Spinal cord (tissue), 10 donors: ENCODE measurements around the gene TMEM255A. TPM values are rescaled to one million over a fixed set of nuclear protein-coding genes. Genes with fewer than 3 reads are reported as not detected.
A peak's percentile ranks its signal among the peaks of the same experiment; 100 is the strongest.

Experiments
- DNase-seq, 6 donors: peaks; one replicate each; pipeline versions ENCODE4 v3.0.0 to v3.0.0-alpha.2; 2013 to 2015; ENCODE audit warnings: low spot score in 6 of 6, low read depth in 4 of 6
- H3K27ac ChIP-seq: one replicate; pipeline ENCODE4 v1.5.1; 2013; ENCODE audit warnings: low read depth, low read length, control low read depth
- H3K27me3 ChIP-seq: one replicate; pipeline ENCODE4 v1.6.1; 2013; ENCODE audit warnings: low read length; ENCODE audit not compliant: control insufficient read depth, insufficient read depth
- H3K36me3 ChIP-seq: one replicate; pipeline ENCODE4 v1.6.1; 2013; ENCODE audit warnings: low read length; ENCODE audit not compliant: control insufficient read depth, insufficient read depth
- H3K4me1 ChIP-seq: one replicate; pipeline ENCODE4 v1.6.1; 2013; ENCODE audit warnings: low read length; ENCODE audit not compliant: control insufficient read depth, insufficient read depth
- H3K4me3 ChIP-seq: one replicate; pipeline ENCODE4 v1.5.1; 2013; ENCODE audit warnings: low read depth, low read length, control low read depth
- H3K9me3 ChIP-seq: one replicate; pipeline ENCODE4 v1.6.1; 2013; ENCODE audit warnings: low read length; ENCODE audit not compliant: control insufficient read depth, insufficient read depth
- WGBS: methylation state at CpG from one replicate; pipeline ENCODE4 v1.1.5; 2013; ENCODE audit warnings: missing lambda C conversion rate; ENCODE audit not compliant: insufficient coverage; 5-methylcytosine and 5-hydroxymethylcytosine counted together
- polyA plus RNA-seq, 2 donors: library from polyadenylated mRNA; unstranded; fragments of 120-200 nt; gene quantifications; one replicate each; pipeline ENCODE4 v1.2.1, GENCODE V29; 2013; ENCODE audit not compliant: insufficient read length in 2 of 2
- total RNA-seq, 2 donors: library from RNA; depleted of rRNA in 1 of 2; stranded (reverse); fragments of 120-200 nt in 1 of 2; fragments of >200 nt in 1 of 2; gene quantifications; one replicate each; pipeline versions ENCODE4 v1.2.3 to v1.2.4, GENCODE V29; 2013 to 2014
- donor health status: healthy.

The TMEM255A gene
- total and polyA plus RNA-seq, 4 donors: 8.8 to 70.6 (median 45.3) TPM

DNA sequence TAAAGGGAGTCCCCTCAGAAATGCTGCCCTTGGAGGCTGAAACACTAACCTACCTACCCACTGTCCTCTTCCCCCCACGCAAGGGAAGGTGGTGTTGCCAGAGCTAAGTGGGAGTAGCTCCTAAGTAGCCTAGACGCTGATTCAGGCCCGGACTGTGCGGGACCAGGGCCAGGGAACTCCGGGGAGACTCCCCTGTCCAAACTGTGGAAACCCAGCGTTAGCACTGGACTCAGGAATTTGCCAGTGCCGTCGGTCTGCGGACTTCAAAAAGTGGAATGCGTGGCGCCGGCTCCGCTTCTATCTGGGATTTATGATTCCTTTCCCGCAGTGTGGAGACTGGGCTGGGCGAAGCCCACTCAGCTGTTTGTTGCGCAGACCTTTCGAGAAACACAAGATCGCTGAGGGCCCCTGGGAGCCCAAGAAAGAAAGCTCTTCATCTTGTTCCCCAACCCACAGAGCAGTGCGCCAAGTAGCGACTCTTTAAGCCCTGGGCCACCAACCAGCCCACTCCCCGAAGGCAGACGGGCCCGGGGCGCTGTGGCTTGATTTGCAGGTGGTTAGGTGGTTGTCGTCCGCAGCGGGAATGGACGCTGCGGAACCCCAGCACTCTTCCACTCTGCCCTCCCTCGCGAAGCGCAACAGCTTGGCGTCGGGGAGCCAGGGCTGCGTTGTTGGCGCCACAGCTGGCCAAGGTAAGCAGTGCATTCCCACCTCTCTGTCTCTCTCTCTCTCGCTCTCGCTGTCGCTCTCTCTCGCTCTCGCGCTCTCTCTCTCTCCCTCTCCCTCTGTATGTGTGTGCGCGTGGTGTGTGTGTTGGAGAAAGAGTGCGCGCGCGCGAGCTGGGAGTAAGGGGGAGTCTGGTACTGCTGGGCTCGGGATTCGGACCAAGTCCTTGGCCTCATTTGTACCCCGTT lies 2.0 kb downstream of the TMEM255A start:
- peaks cover 19% of the 10 kb centered on the region for H3K4me1 ChIP-seq
- H3K36me3 ChIP-seq: no peaks in the 10 kb centered on the region
- peak in 4 of 6 donors; percentile 53 to 94 (median 72) for DNase-seq
- 27% methylated on average over 31 of the region's 52 CpGs for WGBS
- H3K9me3 ChIP-seq: no peaks in the 10 kb centered on the region
- H3K27me3 ChIP-seq: peaks cover 33% of the 10 kb centered on the region
- H3K4me3 ChIP-seq: peak overlapping the region; percentile 53
- no peak overlapping the region for H3K27ac ChIP-seq

DNA sequence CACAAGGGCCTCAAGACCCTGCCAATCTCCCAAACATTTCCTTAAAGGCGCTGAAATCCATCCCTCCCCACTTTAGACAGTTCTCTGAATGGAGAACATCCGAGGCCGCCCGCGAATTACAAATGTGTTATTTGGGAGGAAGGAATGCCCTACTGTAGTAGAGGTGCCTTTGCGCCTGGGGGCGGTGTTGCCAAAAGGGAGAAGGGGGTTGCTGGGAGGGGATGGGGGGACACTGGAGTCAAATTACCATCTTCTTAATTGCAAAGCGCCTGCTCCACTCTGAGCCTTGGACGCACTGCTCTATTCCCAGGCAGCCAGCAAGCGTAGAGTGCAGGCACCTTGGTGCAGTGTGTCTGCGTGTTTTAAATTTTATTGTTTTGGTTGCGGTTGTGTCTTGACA lies 2.7 kb downstream of the TMEM255A start:
- peak in 1 of 6 donors; percentile 26 for DNase-seq
- Histone ChIP-seq H3K4me1 (peaks cover 19% of the 10 kb centered on the region), H3K36me3 (no peaks in the 10 kb centered on the region), H3K27me3 (peaks cover 33% of the 10 kb centered on the region), H3K27ac (no peak overlapping the region), H3K4me3 (no peak overlapping the region), H3K9me3 (no peaks in the 10 kb centered on the region)
- WGBS: no CpG with 5 or more reads among the region's 12 CpGs

GRCh38 chrX:120306630-120307029 lies 4.6 kb downstream of the TMEM255A start:
- no peak overlapping the region for H3K27ac ChIP-seq
- peaks cover 33% of the 10 kb centered on the region for H3K27me3 ChIP-seq
- H3K36me3 ChIP-seq: no peaks in the 10 kb centered on the region
- WGBS: 89% methylated on average over 1 of the region's 2 CpGs
- DNase-seq: no peak
- no peaks in the 10 kb centered on the region for H3K9me3 ChIP-seq
- H3K4me1 ChIP-seq: peaks cover 19% of the 10 kb centered on the region
- H3K4me3 ChIP-seq: no peak overlapping the region

GRCh38 chrX:120305531-120306141 lies 5.6 kb downstream of the TMEM255A start:
- Histone ChIP-seq H3K9me3 (no peaks in the 10 kb centered on the region), H3K4me1 (peaks cover 10% of the 10 kb centered on the region), H3K27me3 (peaks cover 33% of the 10 kb centered on the region), H3K4me3 (no peak overlapping the region), H3K36me3 (no peaks in the 10 kb centered on the region), H3K27ac (no peak overlapping the region)
- DNase-seq: no peak
- WGBS: 29% methylated on average over 1 of the region's 11 CpGs

GRCh38 chrX:120304256-120304655 lies 7.0 kb downstream of the TMEM255A start:
- H3K4me1 ChIP-seq: peaks cover 7% of the 10 kb centered on the region
- H3K9me3 ChIP-seq: no peaks in the 10 kb centered on the region
- H3K27ac ChIP-seq: no peak overlapping the region
- DNase-seq: no peak
- H3K27me3 ChIP-seq: peaks cover 25% of the 10 kb centered on the region
- no peaks in the 10 kb centered on the region for H3K36me3 ChIP-seq
- H3K4me3 ChIP-seq: no peak overlapping the region
- WGBS: 51% methylated on average over 2 of the region's 8 CpGs

GRCh38 chrX:120302434-120302833 lies 8.8 kb downstream of the TMEM255A start:
- no peak for DNase-seq
- H3K27ac ChIP-seq: no peak overlapping the region
- 16% methylated on average over 4 of the region's 4 CpGs for WGBS
- H3K9me3 ChIP-seq: no peaks in the 10 kb centered on the region
- no peak overlapping the region for H3K4me3 ChIP-seq
- H3K4me1 ChIP-seq: no peaks in the 10 kb centered on the region
- H3K27me3 ChIP-seq: peaks cover 11% of the 10 kb centered on the region
- no peaks in the 10 kb centered on the region for H3K36me3 ChIP-seq

DNA sequence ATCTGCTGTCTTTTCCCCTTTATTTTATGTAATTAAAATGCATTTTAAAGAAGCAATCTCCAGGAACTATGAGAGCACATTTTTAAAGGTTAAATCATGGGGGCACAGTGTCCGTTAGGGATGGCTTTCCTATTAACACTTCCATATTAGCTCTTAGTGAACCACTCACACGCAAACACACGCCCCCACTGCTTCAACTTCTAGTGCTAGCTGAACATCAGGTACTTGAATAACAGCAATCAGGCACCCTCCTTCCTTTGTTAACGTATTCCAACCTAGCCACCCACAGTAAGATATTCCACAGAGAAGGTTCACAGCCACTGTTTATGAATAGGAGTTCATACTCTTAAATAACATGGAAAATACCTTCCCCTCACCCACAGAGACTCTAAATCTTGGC lies 9.3 kb downstream of the TMEM255A start:
- H3K4me1 ChIP-seq: no peaks in the 10 kb centered on the region
- DNase-seq: no peak
- peaks cover 10% of the 10 kb centered on the region for H3K27me3 ChIP-seq
- WGBS: 43% methylated on average over 3 of the region's 4 CpGs
- H3K27ac ChIP-seq: no peak overlapping the region
- no peaks in the 10 kb centered on the region for H3K36me3 ChIP-seq
- no peak overlapping the region for H3K4me3 ChIP-seq
- H3K9me3 ChIP-seq: no peaks in the 10 kb centered on the region

DNA sequence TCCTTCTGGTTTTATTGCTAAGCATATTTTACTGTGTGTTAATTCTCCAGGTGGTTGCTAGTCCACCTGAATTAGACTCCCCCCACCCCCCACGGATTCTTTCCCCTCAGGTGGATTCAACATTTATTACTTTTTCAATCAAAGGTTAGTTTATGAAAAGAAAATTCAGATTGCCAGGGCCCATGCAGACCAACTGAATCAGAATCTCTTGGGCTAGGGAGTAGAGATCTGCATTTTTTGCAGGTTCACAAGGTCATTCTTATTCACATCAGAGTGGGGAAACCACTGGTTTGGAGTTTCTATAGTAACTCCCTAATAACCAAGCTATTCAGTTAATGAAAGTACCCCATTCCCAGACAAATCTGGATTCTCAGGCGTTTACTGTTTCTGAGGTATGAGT lies 9.8 kb downstream of the TMEM255A start:
- Histone ChIP-seq H3K27me3 (peaks cover 10% of the 10 kb centered on the region), H3K4me1 (no peaks in the 10 kb centered on the region), H3K27ac (no peak overlapping the region), H3K36me3 (no peaks in the 10 kb centered on the region), H3K9me3 (no peaks in the 10 kb centered on the region), H3K4me3 (no peak overlapping the region)
- WGBS: no CpG with 5 or more reads among the region's 2 CpGs
- no peak for DNase-seq

DNA sequence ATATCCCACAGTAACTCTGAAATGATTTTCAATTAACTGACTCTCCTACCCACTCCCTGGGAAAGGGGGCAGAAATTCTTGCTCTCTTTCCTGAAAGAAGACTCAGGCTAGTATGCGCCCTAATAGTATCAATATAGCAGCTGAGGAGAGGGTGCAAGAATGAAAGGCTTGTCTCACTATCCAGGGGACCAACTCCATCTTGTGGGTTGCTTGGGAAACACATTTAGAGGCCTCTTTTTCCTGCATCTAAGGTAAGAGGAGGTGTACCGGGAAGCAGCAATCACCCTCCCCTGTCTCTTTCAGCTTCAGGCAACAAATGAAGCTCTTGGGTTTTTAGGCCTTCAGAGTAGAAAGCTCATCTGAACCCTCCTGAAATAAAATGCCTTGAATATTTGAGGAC lies 11.3 kb downstream of the TMEM255A start:
- H3K27me3 ChIP-seq: peaks cover 3% of the 10 kb centered on the region
- no peak overlapping the region for H3K4me3 ChIP-seq

DNA sequence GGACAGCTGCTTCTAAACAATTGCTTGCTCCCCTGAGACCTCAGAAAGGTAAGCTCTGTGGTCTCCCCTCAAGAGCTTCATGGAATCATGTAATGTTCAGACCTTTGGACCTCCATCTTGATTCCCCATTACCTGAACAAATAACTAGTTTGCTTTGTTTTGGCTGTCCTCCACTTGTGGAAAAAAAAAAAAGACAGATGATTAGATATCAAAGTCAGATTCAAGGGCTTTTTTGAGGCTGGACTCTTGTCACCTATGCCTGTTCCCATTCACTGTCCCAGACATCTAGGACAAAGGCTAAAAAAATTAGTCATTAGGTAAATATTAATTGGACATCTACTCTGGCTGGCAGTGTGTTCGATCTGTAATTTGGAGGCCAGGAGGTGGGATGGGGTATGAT lies 13.3 kb downstream of the TMEM255A start:
- Histone ChIP-seq H3K9me3 (no peaks in the 10 kb centered on the region), H3K36me3 (no peaks in the 10 kb centered on the region), H3K27me3 (peaks cover 3% of the 10 kb centered on the region), H3K4me1 (no peaks in the 10 kb centered on the region), H3K27ac (no peak overlapping the region), H3K4me3 (no peak overlapping the region)
- no CpG with 5 or more reads among the region's 1 CpG for WGBS
- no peak for DNase-seq

More for the DNA sequence above, 11.3 kb downstream of the TMEM255A start:
- no peak overlapping the region for H3K27ac ChIP-seq
- H3K36me3 ChIP-seq: no peaks in the 10 kb centered on the region
- no peaks in the 10 kb centered on the region for H3K4me1 ChIP-seq
- peak in 2 of 6 donors; percentile 30 to 53 for DNase-seq
- WGBS: no CpG with 5 or more reads among the region's 2 CpGs
- no peaks in the 10 kb centered on the region for H3K9me3 ChIP-seq
